Measurements from ENCODE around the gene SLC26A1.
"Not testable (repeated sequence)": the region's sequence is repeated elsewhere in the genome, so short reads cannot be mapped to it uniquely, and the experiment has no call there.

SLC26A1 gene

GRCh38 chr4:999882-1000425 is 6.8 kb upstream of the SLC26A1 start:
- DNase-seq (ENCODE audit: low read depth in 2 of 2) = no peak

GRCh38 chr4:999240-999863 is 6.1 kb upstream of the SLC26A1 start:
- DNase-seq (ENCODE audit: low read depth in 2 of 2) = not testable (repeated sequence)

- DNase-seq (ENCODE audit: low read depth in 2 of 2) = no peak
Measured at GRCh38 chr4:998096-998691, 5.0 kb upstream of the SLC26A1 start.

GRCh38 chr4:997375-998071 is 4.3 kb upstream of the SLC26A1 start:
- no peak for DNase-seq (ENCODE audit: low read depth in 2 of 2)

- DNase-seq (ENCODE audit: low read depth in 2 of 2) = no peak
Measured at GRCh38 chr4:996997-997374, 3.8 kb upstream of the SLC26A1 start.

- no peak for DNase-seq (ENCODE audit: low read depth in 2 of 2)
Measured at GRCh38 chr4:996030-996996, 3.1 kb upstream of the SLC26A1 start.

GRCh38 chr4:995311-996026 is 2.3 kb upstream of the SLC26A1 start:
- DNase-seq (ENCODE audit: low read depth in 2 of 2) = no peak

- DNase-seq (ENCODE audit: low read depth in 2 of 2) = no peak
Measured at GRCh38 chr4:992297-993110, 700 bp downstream of the SLC26A1 start.

- no peak for DNase-seq (ENCODE audit: low read depth in 2 of 2)
Measured at GRCh38 chr4:991451-992296, 1.5 kb downstream of the SLC26A1 start.

GRCh38 chr4:990746-991367 is 2.3 kb downstream of the SLC26A1 start:
- DNase-seq (ENCODE audit: low read depth in 2 of 2) = no peak

- no peak for DNase-seq (ENCODE audit: low read depth in 2 of 2)
Measured at GRCh38 chr4:989722-990471, 3.3 kb downstream of the SLC26A1 start.

GRCh38 chr4:988726-989721 is 4.2 kb downstream of the SLC26A1 start:
- no peak for DNase-seq (ENCODE audit: low read depth in 2 of 2)

GRCh38 chr4:987624-988513 is 5.3 kb downstream of the SLC26A1 start:
- DNase-seq (ENCODE audit: low read depth in 2 of 2) = no peak

- peak in 1 of 2 experiments; percentile 31 for DNase-seq (ENCODE audit: low read depth in 2 of 2)
Measured at GRCh38 chr4:986879-987623, 6.2 kb downstream of the SLC26A1 start, which contains the start of gene IDUA. TSS of gene IDUA (plus strand) at chr4:987044. CDS start at chr4:987085, 41 bp downstream.

GRCh38 chr4:986428-986878 is 6.8 kb downstream of the SLC26A1 start:
- DNase-seq (ENCODE audit: low read depth in 2 of 2) = no peak
